ENCODE measurements around the gene ATRX.

The ATRX gene

GRCh38 chrX:77597090-77597489 lies 188.9 kb downstream of the ATRX start:
- in situ Hi-C loops (cut with MboI; ENCODE audit: low pct_unique_long_range_greater_than_20kb, low sequenced_read_pairs, unreplicated experiment): no loop called here
- TF ChIP-seq CTCF (IDR thresholded peaks at IDR 0.05; ENCODE audit: extremely low read depth, insufficient read depth, missing control alignments): no peak
- no peak for DNase-seq (ENCODE audit: low spot score)

DNA sequence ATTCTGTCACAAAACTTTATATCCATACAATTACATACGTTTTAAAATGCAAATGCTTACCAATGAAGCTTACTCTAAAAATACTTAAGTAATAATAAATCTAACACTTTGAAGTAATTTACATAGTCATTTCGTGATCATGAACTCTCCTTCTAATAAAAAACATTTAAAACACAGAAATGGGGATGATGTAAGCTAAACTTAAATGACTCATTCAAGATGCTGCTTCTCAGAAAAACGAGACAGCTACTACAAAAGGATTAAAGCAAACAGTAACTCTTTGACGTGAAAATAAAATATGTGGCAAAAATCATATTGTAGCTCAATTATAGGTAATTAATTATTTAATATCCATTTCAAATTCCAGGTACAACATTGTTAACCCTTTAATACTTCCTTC lies 190.2 kb downstream of the ATRX start:
- TF ChIP-seq CTCF (IDR thresholded peaks at IDR 0.05; ENCODE audit: extremely low read depth, insufficient read depth, missing control alignments): no peak
- in situ Hi-C loops (cut with MboI; ENCODE audit: low pct_unique_long_range_greater_than_20kb, low sequenced_read_pairs, unreplicated experiment): no loop called here
- DNase-seq (ENCODE audit: low spot score): no peak

DNA sequence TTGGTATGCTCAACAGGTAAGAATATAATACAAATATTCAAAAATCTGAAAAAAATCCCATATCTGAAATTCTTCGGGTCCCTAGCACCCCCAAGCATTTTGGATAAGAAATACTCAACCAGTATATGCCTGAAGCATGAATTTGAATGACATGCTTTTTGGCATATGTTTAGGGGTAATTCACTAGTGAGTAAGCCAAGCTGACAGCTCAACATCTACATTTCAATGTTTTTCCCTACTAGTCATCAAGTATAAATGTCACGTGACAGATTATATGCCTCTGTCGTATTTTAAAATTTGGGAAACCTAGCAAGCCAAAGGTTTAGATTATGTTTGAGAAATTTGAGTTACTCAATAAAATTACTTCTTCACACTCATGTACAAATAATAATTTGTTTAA lies 213.7 kb downstream of the ATRX start:
- DNase-seq (ENCODE audit: low spot score): no peak
- in situ Hi-C loops (cut with MboI; ENCODE audit: low pct_unique_long_range_greater_than_20kb, low sequenced_read_pairs, unreplicated experiment): no loop called here

DNA sequence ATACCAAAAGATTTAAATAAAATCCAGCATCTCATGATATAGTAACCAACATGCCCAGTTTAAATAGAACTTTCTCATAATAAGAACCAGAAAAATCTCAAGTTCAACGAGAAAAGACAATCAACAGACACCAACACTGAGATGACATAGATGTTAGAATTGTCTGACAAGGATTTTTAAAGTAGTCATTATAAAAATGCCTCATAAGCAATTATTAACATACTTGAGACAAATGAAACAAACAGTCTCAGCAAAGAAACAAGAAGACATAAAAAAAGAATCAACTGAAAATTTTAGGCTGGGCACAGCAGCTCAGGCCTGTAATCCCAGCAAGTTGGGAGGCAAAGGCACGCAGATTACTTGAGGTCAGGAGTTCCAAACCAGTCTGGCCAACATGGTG lies 220.7 kb downstream of the ATRX start:
- no peak for DNase-seq (ENCODE audit: low spot score)
- no peak for TF ChIP-seq CTCF (IDR thresholded peaks at IDR 0.05; ENCODE audit: extremely low read depth, insufficient read depth, missing control alignments)
- in situ Hi-C loops (cut with MboI; ENCODE audit: low pct_unique_long_range_greater_than_20kb, low sequenced_read_pairs, unreplicated experiment): no loop called here

More for the DNA sequence above, 213.7 kb downstream of the ATRX start:
- TF ChIP-seq CTCF (IDR thresholded peaks at IDR 0.05; ENCODE audit: extremely low read depth, insufficient read depth, missing control alignments): no peak

DNA sequence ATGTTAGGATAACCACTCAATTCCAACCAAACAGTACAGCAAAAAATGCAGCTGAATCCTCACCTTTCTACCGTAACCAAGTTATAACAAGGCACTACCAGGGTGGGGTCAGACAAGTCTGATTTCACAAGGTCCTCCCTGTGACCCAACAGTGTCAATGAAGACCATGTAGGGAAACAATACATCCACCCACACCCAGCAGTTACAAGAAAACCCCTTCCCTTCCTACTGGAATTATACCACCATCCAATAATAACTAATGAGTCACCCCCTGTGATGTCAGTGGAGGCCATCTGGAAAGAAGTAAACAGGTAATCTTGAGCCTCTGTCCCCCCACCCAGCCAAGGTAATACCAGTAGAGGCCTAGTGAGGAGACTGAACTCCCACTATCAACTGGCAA lies 221.2 kb downstream of the ATRX start:
- no peak for TF ChIP-seq CTCF (IDR thresholded peaks at IDR 0.05; ENCODE audit: extremely low read depth, insufficient read depth, missing control alignments)
- DNase-seq (ENCODE audit: low spot score): no peak
- in situ Hi-C loops (cut with MboI; ENCODE audit: low pct_unique_long_range_greater_than_20kb, low sequenced_read_pairs, unreplicated experiment): no loop called here

GRCh38 chrX:77561372-77561771 lies 224.6 kb downstream of the ATRX start:
- no peak for TF ChIP-seq CTCF (IDR thresholded peaks at IDR 0.05; ENCODE audit: extremely low read depth, insufficient read depth, missing control alignments)
- no peak for DNase-seq (ENCODE audit: low spot score)
- in situ Hi-C loops (cut with MboI; ENCODE audit: low pct_unique_long_range_greater_than_20kb, low sequenced_read_pairs, unreplicated experiment): no loop called here

DNA sequence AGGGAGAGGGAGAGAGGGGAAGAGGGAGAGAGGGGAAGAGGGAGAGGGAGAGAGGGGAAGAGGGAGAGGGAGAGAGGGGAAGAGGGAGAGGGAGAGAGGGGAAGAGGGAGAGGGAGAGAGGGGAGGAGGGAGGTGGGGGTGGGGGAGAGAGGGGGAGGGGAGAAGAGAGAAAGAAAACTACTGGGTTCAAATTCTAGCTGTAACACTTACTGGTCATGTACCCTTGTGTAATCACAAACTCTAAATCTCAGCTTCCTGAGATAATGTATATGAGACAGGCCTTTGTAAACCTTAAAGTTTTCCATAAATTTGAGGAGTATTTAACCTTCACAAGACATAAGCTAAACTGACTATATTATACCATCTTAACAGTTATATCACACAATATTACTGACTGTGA lies 229.7 kb downstream of the ATRX start:
- in situ Hi-C loops (cut with MboI; ENCODE audit: low pct_unique_long_range_greater_than_20kb, low sequenced_read_pairs, unreplicated experiment): no loop called here
- no peak for TF ChIP-seq CTCF (IDR thresholded peaks at IDR 0.05; ENCODE audit: extremely low read depth, insufficient read depth, missing control alignments)
- DNase-seq (ENCODE audit: low spot score): no peak

Data from GM13977 (cell line).